Uterus (tissue), 4 donors: Measurements from ENCODE around the gene RASAL2. TPM values are rescaled to one million over a fixed set of nuclear protein-coding genes. Genes with fewer than 3 reads are reported as not detected.

ENCODE experiments used
- DNase-seq, 2 donors: peaks; one replicate each; pipeline ENCODE4 v3.0.0-alpha.2; 2019 to 2020
- H3K27ac ChIP-seq, 2 donors: fragments of 200-600 bp; sonication (generic); 1 replicate in 1 of 2; 2 replicates in 1 of 2; pipeline ENCODE4 v1.5.1; 2016 to 2018
- H3K27me3 ChIP-seq, 2 donors: fragments of 200-600 bp; sonication (generic); one replicate each; pipeline ENCODE4 v1.5.1; 2018 to 2019; ENCODE audit warnings: control low read depth in 1 of 2
- H3K36me3 ChIP-seq, 2 donors: fragments of 200-600 bp; sonication (generic); one replicate each; pipeline ENCODE4 v1.5.1; 2019; ENCODE audit warnings: control low read depth in 1 of 2
- H3K4me1 ChIP-seq, 2 donors: fragments of 200-600 bp; sonication (generic); one replicate each; pipeline ENCODE4 v1.5.1; 2018 to 2019; ENCODE audit warnings: control low read depth in 1 of 2
- H3K4me3 ChIP-seq, 2 donors: fragments of 200-600 bp; sonication (generic); 1 replicate in 1 of 2; 2 replicates in 1 of 2; pipeline ENCODE4 v1.5.1; 2018 to 2019; ENCODE audit warnings: mild to moderate bottlenecking in 1 of 2
- H3K9me3 ChIP-seq, 2 donors: fragments of 200-600 bp; sonication (generic); one replicate each; pipeline ENCODE4 v1.5.1; 2019; ENCODE audit warnings: control low read depth in 1 of 2
- POLR2A ChIP-seq, 2 donors: fragments of 450-650 bp; IDR thresholded peaks; one replicate each; pipeline ENCODE4 v1.6.1; 2016; ENCODE audit warnings: antibody characterized with exemption in 2 of 2, mild to moderate bottlenecking in 1 of 2, moderate library complexity in 1 of 2
- intact Hi-C: fragments of 100-400 bp; cut with DNase I; formaldehyde crosslinking; loops from one replicate; pipeline ENCODE4 v1.15.1; 2023; ENCODE audit warnings: low total_unique reads
- total RNA-seq, 4 donors: library from RNA; depleted of rRNA in 3 of 4; stranded (reverse); fragments of >200 nt in 3 of 4; gene quantifications; one replicate each; pipeline versions ENCODE4 v1.1.0 to v1.2.4, GENCODE V29; 2014 to 2023
- TF ChIP-seq, protein P1 (sequence below), 4 experiments: fragments of 200-600 bp in 2 of 4; fragments of 450-650 bp in 2 of 4; sonication (generic) in 2 of 4; IDR thresholded peaks; one replicate each; pipeline ENCODE4 v1.5.1; 2016 to 2019; ENCODE audit warnings: antibody characterized with exemption in 4 of 4, mild to moderate bottlenecking in 2 of 4, moderate library complexity in 1 of 4
- donor health status: DM: yes; HTN: yes; CAD: no.

The RASAL2 gene
- total RNA-seq, 4 donors from 2014 or later = 10.0 to 42.5 (median 29.8) TPM

DNA sequence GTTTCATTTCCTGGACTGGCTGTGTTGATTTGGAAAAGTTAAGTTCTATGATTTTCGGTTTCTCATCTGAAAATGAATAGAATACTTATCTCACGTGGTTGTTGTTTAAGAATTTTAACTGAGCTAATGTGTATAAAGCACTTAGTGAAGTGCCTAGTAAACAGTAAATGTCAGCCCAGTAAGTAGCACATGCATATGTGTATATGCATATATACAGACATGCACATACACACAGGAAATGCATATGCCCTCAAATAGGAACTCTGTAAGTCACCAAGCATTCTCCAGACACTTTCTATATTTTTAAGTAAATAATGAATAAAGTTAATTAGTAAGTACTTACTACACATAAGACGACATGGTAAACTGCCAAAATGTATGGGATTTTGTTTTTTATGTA lies 274.3 kb downstream of the RASAL2 start:
- H3K4me3 ChIP-seq = no peak overlapping the region
- DNase-seq = no peak
- intact Hi-C loops = no loop called here
- no peaks in the 10 kb centered on the region for H3K9me3 ChIP-seq
- no peak overlapping the region for H3K27ac ChIP-seq
- H3K27me3 ChIP-seq = no peaks in the 10 kb centered on the region
- TF ChIP-seq, protein P1, sequence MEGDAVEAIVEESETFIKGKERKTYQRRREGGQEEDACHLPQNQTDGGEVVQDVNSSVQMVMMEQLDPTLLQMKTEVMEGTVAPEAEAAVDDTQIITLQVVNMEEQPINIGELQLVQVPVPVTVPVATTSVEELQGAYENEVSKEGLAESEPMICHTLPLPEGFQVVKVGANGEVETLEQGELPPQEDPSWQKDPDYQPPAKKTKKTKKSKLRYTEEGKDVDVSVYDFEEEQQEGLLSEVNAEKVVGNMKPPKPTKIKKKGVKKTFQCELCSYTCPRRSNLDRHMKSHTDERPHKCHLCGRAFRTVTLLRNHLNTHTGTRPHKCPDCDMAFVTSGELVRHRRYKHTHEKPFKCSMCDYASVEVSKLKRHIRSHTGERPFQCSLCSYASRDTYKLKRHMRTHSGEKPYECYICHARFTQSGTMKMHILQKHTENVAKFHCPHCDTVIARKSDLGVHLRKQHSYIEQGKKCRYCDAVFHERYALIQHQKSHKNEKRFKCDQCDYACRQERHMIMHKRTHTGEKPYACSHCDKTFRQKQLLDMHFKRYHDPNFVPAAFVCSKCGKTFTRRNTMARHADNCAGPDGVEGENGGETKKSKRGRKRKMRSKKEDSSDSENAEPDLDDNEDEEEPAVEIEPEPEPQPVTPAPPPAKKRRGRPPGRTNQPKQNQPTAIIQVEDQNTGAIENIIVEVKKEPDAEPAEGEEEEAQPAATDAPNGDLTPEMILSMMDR (IDR thresholded peaks at IDR 0.05) = no peak
- TF ChIP-seq POLR2A (IDR thresholded peaks at IDR 0.05) = no peak
- H3K36me3 ChIP-seq = no peaks in the 10 kb centered on the region
- peaks cover 0 to 4% of the 10 kb centered on the region in 2 donors for H3K4me1 ChIP-seq

DNA sequence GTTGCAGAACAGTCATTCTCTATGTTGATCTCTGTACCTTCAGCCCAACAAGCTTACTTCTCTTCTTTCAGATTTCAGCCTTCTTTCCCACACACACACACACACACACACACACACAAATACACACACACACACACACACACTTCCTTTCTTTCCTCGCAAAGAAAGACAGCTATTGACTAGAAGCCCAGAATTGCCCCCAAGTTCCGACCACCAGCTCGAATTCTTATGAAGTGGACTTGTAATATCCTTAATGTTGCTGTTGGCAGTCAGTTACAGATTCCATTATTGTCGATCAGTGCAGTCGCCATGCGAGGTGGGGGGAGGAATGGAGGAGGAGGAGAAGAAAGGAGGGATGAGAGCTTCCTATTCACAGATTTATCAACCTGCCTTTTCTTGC lies 277.3 kb downstream of the RASAL2 start:
- H3K4me3 ChIP-seq = peak overlapping the region in 1 of 2 donors; percentile 16
- intact Hi-C loops = no loop called here
- H3K27ac ChIP-seq = peak overlapping the region in 1 of 2 donors; percentile 23
- H3K27me3 ChIP-seq = no peaks in the 10 kb centered on the region
- H3K9me3 ChIP-seq = no peaks in the 10 kb centered on the region
- TF ChIP-seq, protein P1 (IDR thresholded peaks at IDR 0.05) = no peak
- no peak for TF ChIP-seq POLR2A (IDR thresholded peaks at IDR 0.05)
- peaks cover 0 to 4% of the 10 kb centered on the region in 2 donors for H3K4me1 ChIP-seq
- no peak for DNase-seq
- no peaks in the 10 kb centered on the region for H3K36me3 ChIP-seq

DNA sequence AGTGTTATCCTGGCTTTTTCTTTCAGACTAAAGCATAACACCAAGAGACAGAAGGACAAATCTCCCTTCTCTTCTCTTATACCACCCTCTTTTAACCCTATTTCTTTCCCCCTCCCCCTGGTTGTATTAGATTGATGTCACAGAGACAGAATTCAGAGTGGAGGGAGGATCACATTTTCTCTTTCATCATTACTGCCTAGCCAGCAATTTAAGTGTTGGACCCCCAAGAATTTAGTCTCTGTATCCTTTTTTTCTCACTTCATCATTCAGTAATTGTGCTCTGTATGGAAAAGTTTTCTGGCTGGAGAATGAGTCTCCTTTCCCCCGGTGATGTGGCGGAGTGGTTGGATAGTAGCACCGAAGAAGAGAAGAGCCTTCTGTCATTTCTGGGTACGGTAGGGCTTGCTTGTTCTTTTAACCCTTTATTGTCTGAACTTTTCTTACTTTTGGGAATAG lies 278.1 kb downstream of the RASAL2 start:
- intact Hi-C loops = no loop called here
- no peaks in the 10 kb centered on the region for H3K9me3 ChIP-seq
- peak overlapping the region in 1 of 2 donors; percentile 23 for H3K27ac ChIP-seq
- TF ChIP-seq, protein P1 (IDR thresholded peaks at IDR 0.05) = no peak
- no peak for TF ChIP-seq POLR2A (IDR thresholded peaks at IDR 0.05)
- no peaks in the 10 kb centered on the region for H3K27me3 ChIP-seq
- H3K36me3 ChIP-seq = no peaks in the 10 kb centered on the region
- peaks cover 0 to 4% of the 10 kb centered on the region in 2 donors for H3K4me1 ChIP-seq
- DNase-seq = no peak
- no peak overlapping the region for H3K4me3 ChIP-seq

DNA sequence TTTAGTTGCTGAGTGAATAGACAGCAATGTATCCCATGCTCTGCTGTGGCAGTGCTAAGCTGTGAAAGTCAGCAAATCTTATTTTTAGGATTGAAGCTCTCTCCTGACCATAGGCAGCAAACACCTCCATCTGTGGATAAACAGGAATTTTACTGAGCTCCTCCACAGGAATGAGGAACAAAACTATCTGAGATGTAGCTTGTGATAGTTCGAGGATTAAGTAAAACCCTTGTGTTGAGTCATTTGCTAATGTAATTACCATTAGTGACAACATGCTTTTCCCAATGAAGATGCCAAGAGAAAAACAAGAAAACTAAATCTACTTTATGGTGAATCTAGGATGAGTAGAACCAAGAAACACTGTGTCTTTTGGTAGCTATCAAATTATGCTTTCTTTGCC lies 280.1 kb downstream of the RASAL2 start:
- no peak overlapping the region for H3K4me3 ChIP-seq
- TF ChIP-seq, protein P1 (IDR thresholded peaks at IDR 0.05) = no peak
- TF ChIP-seq POLR2A (IDR thresholded peaks at IDR 0.05) = no peak
- H3K27me3 ChIP-seq = no peaks in the 10 kb centered on the region
- H3K27ac ChIP-seq = no peak overlapping the region
- no peaks in the 10 kb centered on the region for H3K36me3 ChIP-seq
- DNase-seq = no peak
- no peaks in the 10 kb centered on the region for H3K9me3 ChIP-seq
- intact Hi-C loops = no loop called here
- H3K4me1 ChIP-seq = peaks cover 0 to 4% of the 10 kb centered on the region in 2 donors

DNA sequence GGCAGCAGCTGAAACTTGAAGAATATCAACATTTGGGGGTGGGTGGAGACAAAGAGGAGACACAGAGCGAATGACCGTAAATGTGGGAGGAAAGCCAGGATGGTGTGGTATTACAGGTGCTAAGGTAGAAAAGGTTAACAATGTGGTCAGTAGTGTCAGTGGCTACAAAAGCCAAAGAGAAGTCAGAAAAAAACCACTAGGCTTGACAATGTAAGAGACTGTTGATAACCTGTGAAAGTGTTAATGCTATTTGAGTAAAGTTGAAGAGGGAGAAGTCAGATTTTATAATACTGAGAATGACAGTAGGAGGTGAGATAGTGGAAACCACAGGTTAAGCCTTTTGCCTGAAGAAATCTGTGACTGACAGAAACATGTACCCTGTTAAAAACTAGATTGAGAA lies 282.1 kb downstream of the RASAL2 start:
- Histone ChIP-seq H3K9me3 (no peaks in the 10 kb centered on the region), H3K4me1 (peaks cover 0 to 4% of the 10 kb centered on the region in 2 donors), H3K4me3 (no peak overlapping the region), H3K27me3 (no peaks in the 10 kb centered on the region), H3K36me3 (no peaks in the 10 kb centered on the region), H3K27ac (no peak overlapping the region)
- TF ChIP-seq, protein P1 (IDR thresholded peaks at IDR 0.05) = no peak
- no peak for TF ChIP-seq POLR2A (IDR thresholded peaks at IDR 0.05)
- intact Hi-C loops = no loop called here
- DNase-seq = no peak
